ENCODE measurements around the gene CCDC78. TPM values are rescaled to one million over a fixed set of nuclear protein-coding genes. Genes with fewer than 3 reads are reported as not detected.

CCDC78 gene
- total and polyA plus RNA-seq, 2 of the 13 experiments (the other 11 are each of a cell fraction or from before 2014, with no cell fraction given), result 0.53 to 1.5 TPM

- Histone ChIP-seq H3K79me2 (ENCODE audit: insufficient read depth, low read length) (no peaks in the 10 kb centered on the region), H3K9ac (ENCODE audit: insufficient read depth, low read depth, low read length) (peak overlapping the region; percentile 86), H3K4me3 (replicated peaks in 1 of 3; ENCODE audit: insufficient read depth in 1 of 3, low read depth in 2 of 3, low read length in 3 of 3) (peak overlapping the region; percentile 94 to 97 (median 95)), H3K4me2 (ENCODE audit: low read depth, low read length) (peak overlapping the region; percentile 76), H3K27ac (ENCODE audit: extremely low read length, insufficient read depth, low read length) (peak overlapping the region; percentile 59), H4K20me1 (ENCODE audit: insufficient read depth, low read length) (no peaks in the 10 kb centered on the region), H2AFZ (ENCODE audit: low read length) (no peak overlapping the region), H3K36me3 (replicated peaks in 1 of 2; ENCODE audit: control insufficient read depth in 1 of 2, insufficient read depth in 2 of 2, low read length in 2 of 2) (peaks cover 0 to 17% of the 10 kb centered on the region in 2 experiments; a peak in 2 of 5 replicates), H3K4me1 (ENCODE audit: insufficient read depth, low read length) (peaks cover 18% of the 10 kb centered on the region), H3K27me3 (ENCODE audit: control insufficient read depth in 1 of 2, insufficient read depth in 2 of 2, low read length in 2 of 2) (no peaks in the 10 kb centered on the region), H3K9me3 (ENCODE audit: low read length) (no peaks in the 10 kb centered on the region)
- CTCF ChIA-PET (ENCODE audit: low intra/inter-chr PET ratio, low total read pairs), result no interaction called here
- intact Hi-C loops (cut with micrococcal nuclease; ENCODE audit: unreplicated experiment), result no loop called here
- POLR2A ChIA-PET, result interaction anchor here (0.9 to 3.3 kb wide), 7 partner anchors 10 to 48 kb away, joined by 3 to 22 read pairs (median 7); partner anchors contain the start of genes ANTKMT, CHTF18, METRN and MSLN
- in situ Hi-C loops (cut with HindIII; ENCODE audit: extremely low pct_ligation_motif_present, low pct_unique_long_range_greater_than_20kb), result loop anchor here (5.0 kb wide), 1 partner anchor 47 kb away; the partner anchor contains the start of genes CHTF18 and RPUSD1
- 71% methylated on average over 12 of the region's 38 CpGs for WGBS (ENCODE audit: low lambda C conversion rate)
- peak; percentile 61 for DNase-seq (ENCODE audit: low spot score)
- ATAC-seq, result peak; percentile 71
- FAIRE-seq, result peak; percentile 91
- BruUV-seq (replicated peaks), result no TSS peak
- TF ChIP-seq ZNF546 (CRISPR knock-in tag; conservative IDR thresholded peaks at IDR 0.05) (no peak), TBP (CRISPR knock-in tag; IDR thresholded peaks at IDR 0.05) (no peak), NR2F1 (CRISPR knock-in tag; IDR thresholded peaks at IDR 0.05) (peak in 1 of 2 experiments; percentile 42; a peak in 1 of 4 replicates), PATZ1 (CRISPR knock-in tag; IDR thresholded peaks at IDR 0.05) (no peak), ZNF263 (CRISPR knock-in tag; IDR thresholded peaks at IDR 0.05) (no peak), SP140L (CRISPR knock-in tag; IDR thresholded peaks at IDR 0.05; ENCODE audit: borderline replicate concordance) (no peak), ZNF609 (CRISPR knock-in tag; IDR thresholded peaks at IDR 0.05; ENCODE audit: borderline replicate concordance) (no peak), SMAD3 (CRISPR knock-in tag; IDR thresholded peaks at IDR 0.05) (no peak), NFRKB (IDR thresholded peaks at IDR 0.05) (no peak), NR2F6 (IDR thresholded peaks at IDR 0.05) (peak; percentile 21; the same call in 1 of the 2 replicates), NR2F6 (CRISPR knock-in tag; IDR thresholded peaks at IDR 0.05) (peak; percentile 84), ZHX1 (CRISPR knock-in tag; IDR thresholded peaks at IDR 0.05; ENCODE audit: low read depth) (peak; percentile 45; the same call in 1 of the 2 replicates), ZBTB8A (CRISPR knock-in tag; IDR thresholded peaks at IDR 0.05; ENCODE audit: borderline replicate concordance, low read depth) (no peak), EHMT2 (IDR thresholded peaks at IDR 0.05; ENCODE audit: borderline replicate concordance, low read depth, low read length) (no peak)
Measured at GRCh38 chr16:739560-740458, 13.6 kb upstream of the CCDC78 start.
